ENCODE data around the gene LZTR1.
"Not testable (repeated sequence)": the region's sequence is repeated elsewhere in the genome, so short reads cannot be mapped to it uniquely, and the experiment has no call there.

LZTR1 gene

DNA sequence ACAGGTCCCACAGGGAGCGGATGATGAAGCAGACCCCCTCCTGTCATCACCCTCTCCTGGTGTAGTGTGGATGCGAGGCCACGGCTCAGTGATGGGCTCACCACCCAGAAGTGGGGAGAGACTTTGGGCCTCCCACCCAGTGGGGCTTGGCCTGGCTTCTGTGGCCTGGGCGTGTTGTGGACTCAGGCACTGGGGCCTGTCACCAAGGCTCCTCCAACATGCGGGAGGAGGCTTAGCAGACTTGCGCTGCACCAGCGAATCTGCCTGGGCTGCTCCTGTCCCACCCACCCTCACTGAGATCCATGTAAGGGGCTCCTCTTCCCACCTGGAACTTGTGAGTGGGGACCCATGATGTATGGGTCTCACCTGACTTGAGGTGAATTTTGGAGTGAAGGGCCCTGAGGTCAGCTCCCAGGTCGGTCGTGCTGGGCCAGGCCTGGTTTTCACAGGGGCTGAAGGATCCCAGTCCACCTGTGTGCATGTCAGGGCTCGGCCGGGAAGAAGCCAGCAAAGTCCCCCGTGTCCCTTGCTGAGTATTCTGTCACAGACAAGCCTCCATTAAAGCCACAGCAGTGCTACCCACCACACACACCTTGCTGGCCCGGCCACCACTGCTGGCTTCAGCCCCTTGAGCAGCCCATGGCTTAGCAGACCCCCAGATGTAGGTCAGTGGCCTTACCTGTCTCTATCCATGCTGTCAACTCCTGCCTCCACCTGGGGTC is 15.6 kb downstream of the LZTR1 start:
- DNase-seq, result no peak

- no peak for DNase-seq
Observed at GRCh38 chr22:20998411-20999336, 16.6 kb downstream of the LZTR1 start.

DNA sequence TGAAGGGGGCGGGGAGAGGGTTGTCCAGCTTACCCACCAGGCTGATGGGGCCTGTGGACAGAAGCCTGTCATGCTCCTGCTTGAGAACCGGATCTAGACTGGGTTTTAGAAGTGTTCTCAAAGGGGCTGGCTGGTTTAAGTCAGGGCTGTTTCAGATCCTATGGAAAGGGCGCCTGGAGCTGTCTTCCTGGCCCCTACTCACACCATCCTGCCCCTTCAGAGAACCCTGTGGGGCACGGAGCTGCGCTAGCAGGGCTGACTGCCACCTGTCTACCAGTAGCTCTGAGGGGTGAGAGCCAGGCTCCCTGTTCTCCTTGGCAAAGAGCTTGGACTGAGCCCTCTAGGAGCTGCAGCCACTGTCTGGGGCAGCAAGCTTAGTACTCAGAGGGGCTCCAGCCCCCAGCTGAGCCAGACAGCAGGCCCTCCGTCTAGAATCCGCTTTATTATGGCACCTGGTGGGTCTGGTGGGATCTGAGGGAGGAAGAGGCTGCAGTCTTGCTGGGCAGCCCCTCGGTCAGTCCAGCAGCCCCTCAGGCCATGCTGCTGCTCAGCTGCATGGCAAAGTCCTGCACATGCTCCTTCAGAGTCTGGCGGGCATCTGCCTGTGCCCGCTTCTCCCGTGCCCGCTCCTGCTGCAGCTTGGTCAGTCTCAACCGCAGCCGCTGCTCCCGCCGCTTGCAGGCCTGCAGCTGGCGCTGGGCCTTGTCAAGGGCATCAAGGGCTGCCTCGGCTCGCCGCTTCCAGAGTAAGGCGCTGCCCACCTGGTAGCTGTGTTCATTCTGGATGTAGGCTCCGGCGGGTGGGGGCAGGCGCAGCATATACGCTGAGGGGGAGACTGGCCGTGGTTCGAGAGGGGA is 17.5 kb downstream of the LZTR1 start:
- DNase-seq, result no peak

GRCh38 chr22:21000207-21000986 is 18.3 kb downstream of the LZTR1 start:
- no peak for DNase-seq

DNA sequence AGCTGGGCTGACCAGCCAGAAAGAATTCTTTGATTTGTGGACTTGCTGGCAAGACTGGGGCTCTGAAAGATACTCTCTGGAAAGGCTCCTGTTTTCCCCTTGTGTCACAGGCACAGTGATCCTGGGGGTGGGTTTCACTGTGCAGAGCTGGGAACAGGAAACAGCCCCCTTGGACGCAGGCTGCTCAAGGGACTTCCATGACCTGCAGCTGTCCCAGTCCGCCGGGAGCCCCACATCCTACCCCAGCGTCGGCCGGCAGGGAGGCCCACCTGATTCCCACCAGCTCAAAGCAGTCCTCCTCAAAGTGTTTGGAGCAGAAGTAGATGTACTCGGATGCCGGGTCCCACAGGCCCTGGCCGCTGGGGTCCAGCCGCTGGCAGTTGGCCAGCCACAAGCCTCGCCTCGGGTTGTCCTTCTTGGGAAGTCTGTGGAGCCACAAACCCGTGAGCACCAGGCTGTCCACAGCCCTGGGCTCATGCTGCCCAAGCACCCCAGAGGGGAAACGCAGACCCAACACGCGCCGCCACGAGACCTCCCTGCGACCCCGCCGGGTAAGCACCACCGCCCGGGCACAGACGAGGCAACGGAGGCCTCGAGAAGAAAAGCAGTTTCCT is 19.0 kb downstream of the LZTR1 start:
- no peak for DNase-seq

- peak; percentile 98 for DNase-seq
Observed at GRCh38 chr22:21001601-21002325, 19.7 kb downstream of the LZTR1 start, which contains the start of gene THAP7. TSS of gene THAP7 (minus strand) at chr22:21002118. CDS start at chr22:21001911, 207 bp downstream.

DNA sequence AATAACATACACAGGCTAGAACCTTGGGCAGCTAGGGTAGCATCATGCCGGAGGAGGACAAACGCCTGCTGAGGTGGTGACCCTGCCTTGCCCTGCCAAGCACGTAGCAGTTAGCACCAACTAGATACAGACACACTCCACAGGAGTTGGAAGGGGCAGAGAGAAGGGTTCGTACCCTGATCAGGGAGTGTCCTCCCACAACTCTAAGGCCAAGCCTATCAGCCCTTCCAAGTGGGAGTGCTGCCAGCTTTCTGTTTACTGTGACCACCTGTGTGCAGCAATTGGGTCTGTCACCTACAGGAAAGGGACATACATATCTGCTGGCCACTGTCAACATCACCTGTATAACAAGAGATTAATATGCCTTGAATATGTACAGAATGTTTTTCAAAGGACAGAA is 21.7 kb downstream of the LZTR1 start:
- no peak for DNase-seq

GRCh38 chr22:21009208-21009607 is 27.1 kb downstream of the LZTR1 start:
- not testable (repeated sequence) for DNase-seq

- DNase-seq, result no peak
Observed at GRCh38 chr22:21009638-21010425, 27.7 kb downstream of the LZTR1 start.

- DNase-seq, result no peak
Observed at GRCh38 chr22:21010426-21011113, 28.5 kb downstream of the LZTR1 start.

- DNase-seq, result no peak
Observed at GRCh38 chr22:21012446-21013407, 30.6 kb downstream of the LZTR1 start.

GRCh38 chr22:21013657-21014201 is 31.6 kb downstream of the LZTR1 start:
- DNase-seq, result no peak

DNA sequence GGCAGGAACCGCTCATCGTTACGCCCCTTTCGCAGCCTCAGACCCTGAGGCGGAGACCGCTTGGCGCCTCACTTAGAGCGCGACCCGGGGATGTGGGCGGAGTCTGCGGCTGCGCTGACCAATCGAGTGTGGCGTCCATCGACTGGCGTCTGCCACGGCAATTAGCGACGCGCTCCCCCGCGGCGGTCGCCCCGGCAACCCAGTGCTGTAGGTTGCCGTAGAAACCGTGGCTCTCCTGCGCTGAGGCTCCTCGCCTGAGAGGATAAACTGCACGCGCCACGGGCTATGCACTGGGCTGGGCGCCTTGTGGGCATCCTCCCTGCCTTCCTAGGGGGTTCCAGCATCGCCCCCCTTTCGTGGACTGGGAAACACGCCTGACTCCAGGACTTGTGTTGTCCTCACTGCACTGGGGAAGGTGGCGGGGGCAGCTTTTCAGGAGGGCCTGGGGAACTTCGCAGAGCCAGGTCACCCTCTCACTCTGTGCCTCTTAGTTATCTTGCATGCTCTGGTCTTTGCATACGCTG is 32.2 kb downstream of the LZTR1 start:
- DNase-seq, result peak; percentile 94

DNA sequence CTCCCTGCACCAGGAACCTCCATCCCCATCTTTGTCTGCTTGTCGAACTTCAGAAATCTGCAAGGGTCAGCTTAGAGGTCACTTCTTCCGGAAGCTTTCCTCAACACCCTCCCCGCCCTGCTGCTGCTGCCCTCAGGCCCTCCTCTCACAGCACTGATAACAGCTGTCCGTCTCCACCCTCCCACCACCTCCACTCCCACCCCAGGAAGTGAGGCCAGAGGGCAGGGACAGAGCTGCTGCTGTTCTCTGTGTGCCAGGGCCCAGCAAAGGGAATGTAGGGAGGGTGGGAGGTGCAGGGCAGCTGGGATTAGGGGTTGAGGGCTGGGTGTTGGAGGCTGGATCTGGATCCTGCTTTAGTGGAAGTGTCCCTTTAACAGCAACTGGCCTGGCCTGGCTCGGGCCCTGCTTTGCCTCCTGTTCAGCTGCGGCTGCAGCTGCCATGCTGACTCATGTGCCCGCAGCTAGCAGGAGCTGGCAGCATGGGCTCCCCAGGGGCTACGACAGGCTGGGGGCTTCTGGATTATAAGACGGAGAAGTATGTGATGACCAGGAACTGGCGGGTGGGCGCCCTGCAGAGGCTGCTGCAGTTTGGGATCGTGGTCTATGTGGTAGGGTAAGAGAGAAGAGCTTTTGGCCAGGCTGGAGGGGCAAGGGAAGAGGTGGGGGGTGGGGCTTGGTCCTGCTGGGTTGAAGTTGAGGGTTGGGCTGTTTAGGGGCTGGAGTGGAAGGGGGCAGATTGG is 32.8 kb downstream of the LZTR1 start, which contains the start of gene P2RX6:
Gene P2RX6 (plus strand): TSS at position 440 of the 740 bp plus-strand sequence. CDS start 10 bp downstream, at position 450.
- no peak for DNase-seq

DNA sequence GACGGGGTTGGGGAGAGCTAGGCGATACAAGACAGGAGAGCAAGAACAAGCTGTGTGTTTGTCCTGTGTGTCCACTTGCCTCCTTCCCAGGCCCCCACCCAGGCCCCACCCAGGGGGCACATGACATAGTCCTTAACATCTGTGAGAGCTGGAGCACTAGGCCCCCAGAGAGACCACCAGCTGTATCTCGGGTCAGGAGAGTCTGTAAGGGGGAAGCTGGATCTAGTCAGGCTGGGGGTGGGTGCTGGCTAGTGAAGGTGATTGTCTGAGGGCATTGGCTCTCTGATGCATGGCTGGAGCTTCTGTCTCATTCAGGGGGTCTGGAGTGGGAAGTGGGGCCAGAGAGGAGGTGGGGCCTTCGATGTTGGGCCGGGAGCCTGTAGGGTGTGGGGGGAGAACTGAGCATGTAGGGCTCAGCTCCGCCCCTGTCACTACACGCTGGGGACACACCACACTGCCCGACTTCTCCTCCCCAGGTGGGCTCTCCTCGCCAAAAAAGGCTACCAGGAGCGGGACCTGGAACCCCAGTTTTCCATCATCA is 33.4 kb downstream of the LZTR1 start:
- DNase-seq, result no peak

GRCh38 chr22:21016644-21017420 is 34.7 kb downstream of the LZTR1 start:
- DNase-seq, result no peak

All from CD4-positive, alpha-beta T cell treated with Interleukin-6 for 4 hours (primary cell).